Measurements from ENCODE around the gene PPP2R3C. TPM values are rescaled to one million over a fixed set of nuclear protein-coding genes. Genes with fewer than 3 reads are reported as not detected.

Gene PPP2R3C
- total and polyA plus RNA-seq, 2 of the 13 experiments (the other 11 are each of a cell fraction or from before 2014, with no cell fraction given) = 63.4 to 102 TPM

GRCh38 chr14:35046048-35046750, 75.6 kb downstream of the PPP2R3C start, which contains the start of gene FAM177A1 (continued):
- TF ChIP-seq SYNCRIP (IDR thresholded peaks at IDR 0.05; ENCODE audit: insufficient read depth, low read depth, low read length) (no peak), RBAK (CRISPR knock-in tag; IDR thresholded peaks at IDR 0.05) (0 out of 2 replicates have a peak, but pooled peaks have one; percentile 64), ZSCAN25 (CRISPR knock-in tag; IDR thresholded peaks at IDR 0.05) (peak; percentile 89), ZNF761 (CRISPR knock-in tag; conservative IDR thresholded peaks at IDR 0.05) (peak; percentile 76), ESRRA (CRISPR knock-in tag; IDR thresholded peaks at IDR 0.05; ENCODE audit: low read depth) (no peak; the same call in 1 of the 2 replicates), ZNF883 (CRISPR knock-in tag; IDR thresholded peaks at IDR 0.05; ENCODE audit: not compliant biosample characterization) (peak; percentile 100), ZNF143 (CRISPR knock-in tag; IDR thresholded peaks at IDR 0.05) (peak; percentile 78), ZFP41 (CRISPR knock-in tag; IDR thresholded peaks at IDR 0.05; ENCODE audit: borderline replicate concordance) (no peak; the same call in 1 of the 2 replicates), AGO1 (IDR thresholded peaks at IDR 0.05; ENCODE audit: low read depth, low read length, poor library complexity, severe bottlenecking) (peak; percentile 90), DMTF1 (CRISPR knock-in tag; IDR thresholded peaks at IDR 0.05) (no peak), ZNF768 (CRISPR knock-in tag; IDR thresholded peaks at IDR 0.05) (peak; percentile 85; the same call in 1 of the 2 replicates), MYNN (CRISPR knock-in tag; IDR thresholded peaks at IDR 0.05; ENCODE audit: low read depth) (peak; percentile 80; the same call in 1 of the 2 replicates), IRX3 (CRISPR knock-in tag; IDR thresholded peaks at IDR 0.05; ENCODE audit: borderline replicate concordance, low read depth) (peak; percentile 81; the same call in 1 of the 2 replicates), NFE2L2 (IDR thresholded peaks at IDR 0.05; ENCODE audit: low read length) (no peak), ZNF460 (CRISPR knock-in tag; IDR thresholded peaks at IDR 0.05; ENCODE audit: borderline replicate concordance) (peak; percentile 70; the same call in 1 of the 2 replicates), DNMT1 (CRISPR knock-in tag; IDR thresholded peaks at IDR 0.05) (peak; percentile 79), GFI1 (CRISPR knock-in tag; IDR thresholded peaks at IDR 0.05; ENCODE audit: borderline replicate concordance) (peak; percentile 91), ZNF644 (CRISPR knock-in tag; IDR thresholded peaks at IDR 0.05; ENCODE audit: low read depth) (peak; percentile 54), GPN1 (CRISPR knock-in tag; IDR thresholded peaks at IDR 0.05; ENCODE audit: borderline replicate concordance) (peak; percentile 93)
- TF ChIP-seq, protein P1, sequence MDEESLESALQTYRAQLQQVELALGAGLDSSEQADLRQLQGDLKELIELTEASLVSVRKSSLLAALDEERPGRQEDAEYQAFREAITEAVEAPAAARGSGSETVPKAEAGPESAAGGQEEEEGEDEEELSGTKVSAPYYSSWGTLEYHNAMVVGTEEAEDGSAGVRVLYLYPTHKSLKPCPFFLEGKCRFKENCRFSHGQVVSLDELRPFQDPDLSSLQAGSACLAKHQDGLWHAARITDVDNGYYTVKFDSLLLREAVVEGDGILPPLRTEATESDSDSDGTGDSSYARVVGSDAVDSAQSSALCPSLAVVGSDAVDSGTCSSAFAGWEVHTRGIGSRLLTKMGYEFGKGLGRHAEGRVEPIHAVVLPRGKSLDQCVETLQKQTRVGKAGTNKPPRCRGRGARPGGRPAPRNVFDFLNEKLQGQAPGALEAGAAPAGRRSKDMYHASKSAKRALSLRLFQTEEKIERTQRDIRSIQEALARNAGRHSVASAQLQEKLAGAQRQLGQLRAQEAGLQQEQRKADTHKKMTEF (CRISPR knock-in tag; IDR thresholded peaks at IDR 0.05) = peak; percentile 99
- TF ChIP-seq, protein P2, sequence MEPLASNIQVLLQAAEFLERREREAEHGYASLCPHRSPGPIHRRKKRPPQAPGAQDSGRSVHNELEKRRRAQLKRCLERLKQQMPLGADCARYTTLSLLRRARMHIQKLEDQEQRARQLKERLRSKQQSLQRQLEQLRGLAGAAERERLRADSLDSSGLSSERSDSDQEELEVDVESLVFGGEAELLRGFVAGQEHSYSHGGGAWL (CRISPR knock-in tag; IDR thresholded peaks at IDR 0.05) = peak; percentile 99
- TF ChIP-seq, protein P3, sequence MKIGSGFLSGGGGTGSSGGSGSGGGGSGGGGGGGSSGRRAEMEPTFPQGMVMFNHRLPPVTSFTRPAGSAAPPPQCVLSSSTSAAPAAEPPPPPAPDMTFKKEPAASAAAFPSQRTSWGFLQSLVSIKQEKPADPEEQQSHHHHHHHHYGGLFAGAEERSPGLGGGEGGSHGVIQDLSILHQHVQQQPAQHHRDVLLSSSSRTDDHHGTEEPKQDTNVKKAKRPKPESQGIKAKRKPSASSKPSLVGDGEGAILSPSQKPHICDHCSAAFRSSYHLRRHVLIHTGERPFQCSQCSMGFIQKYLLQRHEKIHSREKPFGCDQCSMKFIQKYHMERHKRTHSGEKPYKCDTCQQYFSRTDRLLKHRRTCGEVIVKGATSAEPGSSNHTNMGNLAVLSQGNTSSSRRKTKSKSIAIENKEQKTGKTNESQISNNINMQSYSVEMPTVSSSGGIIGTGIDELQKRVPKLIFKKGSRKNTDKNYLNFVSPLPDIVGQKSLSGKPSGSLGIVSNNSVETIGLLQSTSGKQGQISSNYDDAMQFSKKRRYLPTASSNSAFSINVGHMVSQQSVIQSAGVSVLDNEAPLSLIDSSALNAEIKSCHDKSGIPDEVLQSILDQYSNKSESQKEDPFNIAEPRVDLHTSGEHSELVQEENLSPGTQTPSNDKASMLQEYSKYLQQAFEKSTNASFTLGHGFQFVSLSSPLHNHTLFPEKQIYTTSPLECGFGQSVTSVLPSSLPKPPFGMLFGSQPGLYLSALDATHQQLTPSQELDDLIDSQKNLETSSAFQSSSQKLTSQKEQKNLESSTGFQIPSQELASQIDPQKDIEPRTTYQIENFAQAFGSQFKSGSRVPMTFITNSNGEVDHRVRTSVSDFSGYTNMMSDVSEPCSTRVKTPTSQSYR (CRISPR knock-in tag; IDR thresholded peaks at IDR 0.05; ENCODE audit: borderline replicate concordance) = no peak; the same call in 1 of the 2 replicates
